Panc1 (cell line): ENCODE measurements around the gene CCDC192. TPM values are rescaled to one million over a fixed set of nuclear protein-coding genes. Genes with fewer than 3 reads are reported as not detected.

Source experiments
- ATAC-seq: fragments of 200-7000 bp; cut with Tn5 transposase; 2 replicates; pipeline ENCODE4 v1.9.1; 2020; ENCODE audit warnings: mild to moderate bottlenecking, moderate library complexity
- BruUV-seq: library from RNA; stranded (reverse); fragments of 400-500 nt; replicated peaks from 2 replicates; lab custom pipeline; 2021; lab: Mats Ljungman, UMichigan
- CTCF ChIA-PET: fragments of 300-600 bp; sonication (Branson Sonifier 250); formaldehyde crosslinking; loops from one replicate; lab custom pipeline; 2022; ENCODE audit warnings: antibody characterized with exemption; lab: Charles Lee
- POLR2A ChIA-PET: fragments of 300-600 bp; sonication (Branson Sonifier 250); formaldehyde crosslinking; loops from one replicate; lab custom pipeline; 2022; ENCODE audit warnings: antibody characterized with exemption; lab: Charles Lee
- DNase-seq: peaks from one replicate; pipeline ENCODE4 v3.0.0-alpha.2; 2010; ENCODE audit warnings: low read depth, low spot score
- H3K27ac ChIP-seq: 2 replicates; pipeline ENCODE4 v1.5.1; 2011; ENCODE audit warnings: mild to moderate bottlenecking, low read length, inconsistent platforms
- H3K27me3 ChIP-seq: fragments of 200-500 bp; sonication (Bioruptor generic); 2 replicates; pipeline ENCODE4 v1.6.0; 2014; ENCODE audit warnings: low read length, inconsistent platforms; ENCODE audit not compliant: control insufficient read depth, insufficient read depth
- H3K36me3 ChIP-seq: fragments of 200-500 bp; sonication (Bioruptor generic); 2 replicates; pipeline ENCODE4 v1.5.1; 2014; ENCODE audit warnings: inconsistent platforms, mild to moderate bottlenecking, low read length, moderate library complexity; ENCODE audit not compliant: control insufficient read depth, insufficient read depth
- H3K4me1 ChIP-seq: 2 replicates; pipeline ENCODE4 v1.5.1; 2011; ENCODE audit warnings: inconsistent platforms, mild to moderate bottlenecking, low read length, moderate library complexity; ENCODE audit not compliant: control insufficient read depth, insufficient read depth
- H3K4me3 ChIP-seq, 2 experiments: 2 replicates each; pipeline ENCODE4 v1.5.1; 2011 to 2012; ENCODE audit warnings: low read depth in 2 of 2, low read length in 2 of 2, mild to moderate bottlenecking in 2 of 2, inconsistent platforms in 1 of 2, moderate library complexity in 1 of 2
- H3K9me3 ChIP-seq: fragments of 200-500 bp; sonication (Bioruptor generic); 2 replicates; pipeline ENCODE4 v1.5.1; 2014; ENCODE audit warnings: low read depth, mild to moderate bottlenecking, inconsistent platforms, low read length, moderate library complexity; ENCODE audit not compliant: control insufficient read depth, insufficient read depth
- POLR2AphosphoS5 ChIP-seq: IDR thresholded peaks from 2 replicates; pipeline ENCODE4 v1.6.1; 2012; ENCODE audit warnings: mild to moderate bottlenecking, low read depth, low read length, moderate library complexity
- SIN3A ChIP-seq: IDR thresholded peaks from 2 replicates; pipeline ENCODE4 v1.6.1; 2012; ENCODE audit warnings: low read depth, mild to moderate bottlenecking, low read length, moderate library complexity, borderline replicate concordance; ENCODE audit not compliant: insufficient read depth
- TCF7L2 ChIP-seq: IDR thresholded peaks from 2 replicates; pipeline ENCODE4 v1.6.1; 2011; ENCODE audit warnings: mild to moderate bottlenecking, low read depth, low read length, inconsistent platforms
- in situ Hi-C: cut with HindIII; loops from 2 replicates; pipeline ENCODE4 v1.10.0; 2016; ENCODE audit warnings: low sequenced_read_pairs, low pct_unique_long_range_greater_than_20kb
- intact Hi-C: fragments of 100-400 bp; cut with micrococcal nuclease; formaldehyde crosslinking; loops from one replicate; pipeline ENCODE4 v1.10.0; 2022; ENCODE audit not compliant: unreplicated experiment
- total RNA-seq: library from RNA; stranded (reverse); gene quantifications from one replicate; pipeline ENCODE4 v1.2.1, GENCODE V29; 2021; ENCODE audit not compliant: unreplicated experiment
- TF ChIP-seq, protein P1 (sequence below), 2 experiments: IDR thresholded peaks; 2 replicates each; pipeline ENCODE4 v1.6.1; 2011 to 2012; ENCODE audit warnings: low read depth in 2 of 2, control low read depth in 1 of 2, low read length in 1 of 2, mild to moderate bottlenecking in 1 of 2, moderate library complexity in 1 of 2; ENCODE audit not compliant: insufficient read depth in 1 of 2
- TF ChIP-seq, protein P2 (sequence below): fragments of 450-650 bp; IDR thresholded peaks from 2 replicates; pipeline ENCODE4 v1.5.1; 2017; ENCODE audit warnings: mild to moderate bottlenecking

The CCDC192 gene
- total RNA-seq, 1 experiment from 2014 or later: not detected

DNA sequence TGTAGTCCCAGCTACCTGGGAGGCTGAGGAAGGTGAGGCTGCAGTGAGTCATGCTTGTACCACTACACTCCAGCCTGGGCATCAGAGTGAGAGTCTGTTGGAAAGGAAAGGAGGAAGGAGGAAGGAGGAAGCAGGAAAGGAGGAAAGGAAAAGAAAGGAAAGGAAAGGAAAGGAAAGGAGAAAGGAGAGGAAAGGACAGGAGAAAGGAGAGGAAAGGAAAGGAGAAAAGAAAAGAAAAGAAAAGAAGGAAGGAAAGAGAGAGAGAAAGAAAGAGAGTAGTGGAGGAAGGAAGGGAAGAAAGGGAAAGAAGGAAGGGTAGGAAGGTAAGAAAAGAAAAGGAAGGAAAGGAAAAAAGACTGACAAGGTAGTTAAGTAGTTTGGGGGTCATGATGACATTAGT lies 217.7 kb downstream of the CCDC192 start:
- DNase-seq (no peak), ATAC-seq (no peak)
- no peaks in the 10 kb centered on the region for H3K9me3 ChIP-seq
- no TSS peak for BruUV-seq
- intact Hi-C loops: no loop called here
- ChIA-PET CTCF (no interaction called here), POLR2A (no interaction called here)
- no peak overlapping the region for H3K4me3 ChIP-seq
- in situ Hi-C loops: no loop called here
- no peaks in the 10 kb centered on the region for H3K27me3 ChIP-seq
- H3K4me1 ChIP-seq: no peaks in the 10 kb centered on the region
- TF ChIP-seq SIN3A (no peak), POLR2AphosphoS5 (no peak), TCF7L2 (no peak)
- TF ChIP-seq, protein P1, sequence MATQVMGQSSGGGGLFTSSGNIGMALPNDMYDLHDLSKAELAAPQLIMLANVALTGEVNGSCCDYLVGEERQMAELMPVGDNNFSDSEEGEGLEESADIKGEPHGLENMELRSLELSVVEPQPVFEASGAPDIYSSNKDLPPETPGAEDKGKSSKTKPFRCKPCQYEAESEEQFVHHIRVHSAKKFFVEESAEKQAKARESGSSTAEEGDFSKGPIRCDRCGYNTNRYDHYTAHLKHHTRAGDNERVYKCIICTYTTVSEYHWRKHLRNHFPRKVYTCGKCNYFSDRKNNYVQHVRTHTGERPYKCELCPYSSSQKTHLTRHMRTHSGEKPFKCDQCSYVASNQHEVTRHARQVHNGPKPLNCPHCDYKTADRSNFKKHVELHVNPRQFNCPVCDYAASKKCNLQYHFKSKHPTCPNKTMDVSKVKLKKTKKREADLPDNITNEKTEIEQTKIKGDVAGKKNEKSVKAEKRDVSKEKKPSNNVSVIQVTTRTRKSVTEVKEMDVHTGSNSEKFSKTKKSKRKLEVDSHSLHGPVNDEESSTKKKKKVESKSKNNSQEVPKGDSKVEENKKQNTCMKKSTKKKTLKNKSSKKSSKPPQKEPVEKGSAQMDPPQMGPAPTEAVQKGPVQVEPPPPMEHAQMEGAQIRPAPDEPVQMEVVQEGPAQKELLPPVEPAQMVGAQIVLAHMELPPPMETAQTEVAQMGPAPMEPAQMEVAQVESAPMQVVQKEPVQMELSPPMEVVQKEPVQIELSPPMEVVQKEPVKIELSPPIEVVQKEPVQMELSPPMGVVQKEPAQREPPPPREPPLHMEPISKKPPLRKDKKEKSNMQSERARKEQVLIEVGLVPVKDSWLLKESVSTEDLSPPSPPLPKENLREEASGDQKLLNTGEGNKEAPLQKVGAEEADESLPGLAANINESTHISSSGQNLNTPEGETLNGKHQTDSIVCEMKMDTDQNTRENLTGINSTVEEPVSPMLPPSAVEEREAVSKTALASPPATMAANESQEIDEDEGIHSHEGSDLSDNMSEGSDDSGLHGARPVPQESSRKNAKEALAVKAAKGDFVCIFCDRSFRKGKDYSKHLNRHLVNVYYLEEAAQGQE (IDR thresholded peaks at IDR 0.05; ENCODE audit: insufficient read depth in 1 of 2, low read depth in 2 of 2, low read length in 1 of 2): no peak
- TF ChIP-seq, protein P2, sequence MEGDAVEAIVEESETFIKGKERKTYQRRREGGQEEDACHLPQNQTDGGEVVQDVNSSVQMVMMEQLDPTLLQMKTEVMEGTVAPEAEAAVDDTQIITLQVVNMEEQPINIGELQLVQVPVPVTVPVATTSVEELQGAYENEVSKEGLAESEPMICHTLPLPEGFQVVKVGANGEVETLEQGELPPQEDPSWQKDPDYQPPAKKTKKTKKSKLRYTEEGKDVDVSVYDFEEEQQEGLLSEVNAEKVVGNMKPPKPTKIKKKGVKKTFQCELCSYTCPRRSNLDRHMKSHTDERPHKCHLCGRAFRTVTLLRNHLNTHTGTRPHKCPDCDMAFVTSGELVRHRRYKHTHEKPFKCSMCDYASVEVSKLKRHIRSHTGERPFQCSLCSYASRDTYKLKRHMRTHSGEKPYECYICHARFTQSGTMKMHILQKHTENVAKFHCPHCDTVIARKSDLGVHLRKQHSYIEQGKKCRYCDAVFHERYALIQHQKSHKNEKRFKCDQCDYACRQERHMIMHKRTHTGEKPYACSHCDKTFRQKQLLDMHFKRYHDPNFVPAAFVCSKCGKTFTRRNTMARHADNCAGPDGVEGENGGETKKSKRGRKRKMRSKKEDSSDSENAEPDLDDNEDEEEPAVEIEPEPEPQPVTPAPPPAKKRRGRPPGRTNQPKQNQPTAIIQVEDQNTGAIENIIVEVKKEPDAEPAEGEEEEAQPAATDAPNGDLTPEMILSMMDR: no peak
- no peak overlapping the region for H3K27ac ChIP-seq
- no peaks in the 10 kb centered on the region for H3K36me3 ChIP-seq

DNA sequence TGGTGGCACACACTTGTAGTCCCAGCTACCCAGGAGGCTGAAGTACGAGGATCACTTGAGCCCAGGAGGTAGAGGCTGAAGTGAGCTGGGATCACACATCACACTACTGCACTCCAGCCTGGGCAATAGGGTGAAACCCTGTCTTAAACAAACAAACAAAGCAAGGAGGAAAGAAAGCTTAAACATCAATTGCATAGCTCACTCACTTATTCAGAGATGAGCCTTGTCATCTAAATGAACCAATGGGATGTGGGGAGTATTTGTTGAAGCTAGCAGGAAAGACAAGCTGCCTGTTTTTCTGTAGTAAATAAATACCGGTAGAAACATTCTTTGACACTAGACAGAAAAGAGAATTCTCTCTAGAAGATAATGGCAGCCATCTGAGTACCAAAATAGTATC lies 219.4 kb downstream of the CCDC192 start:
- no peak for ATAC-seq
- CTCF ChIA-PET: no interaction called here
- Histone ChIP-seq H3K4me3 (no peak overlapping the region), H3K27me3 (no peaks in the 10 kb centered on the region), H3K9me3 (no peaks in the 10 kb centered on the region), H3K4me1 (no peaks in the 10 kb centered on the region), H3K36me3 (no peaks in the 10 kb centered on the region), H3K27ac (no peak overlapping the region)
- intact Hi-C loops: no loop called here
- DNase-seq: no peak
- TF ChIP-seq, protein P1 (IDR thresholded peaks at IDR 0.05; ENCODE audit: insufficient read depth in 1 of 2, low read depth in 2 of 2, low read length in 1 of 2): no peak
- TF ChIP-seq, protein P2: no peak
- TF ChIP-seq SIN3A (no peak), POLR2AphosphoS5 (no peak), TCF7L2 (no peak)
- BruUV-seq: no TSS peak
- POLR2A ChIA-PET: no interaction called here
- in situ Hi-C loops: no loop called here
